K562 (cell line): ENCODE data around the gene EIF4E1B. TPM values are rescaled to one million over a fixed set of nuclear protein-coding genes. Genes with fewer than 3 reads are reported as not detected.

Source experiments
- ATF7 ChIP-seq: fragments of 450-650 bp; IDR thresholded peaks from 2 replicates; pipeline ENCODE4 v1.7.1; 2014; ENCODE audit warnings: mild to moderate bottlenecking, moderate library complexity
- CBFB ChIP-seq: sonication (generic); formaldehyde crosslinking; IDR thresholded peaks from 2 replicates; pipeline ENCODE4 v1.4.0; 2020; ENCODE audit warnings: mild to moderate bottlenecking, missing genetic modification reagents
- CEBPB ChIP-seq: fragments of 450-650 bp; IDR thresholded peaks from 2 replicates; pipeline ENCODE4 v1.6.1; 2016; ENCODE audit warnings: missing genetic modification characterization, missing compliant biosample characterization
- FOXO4 ChIP-seq: fragments of 450-650 bp; formaldehyde crosslinking; IDR thresholded peaks from 2 replicates; pipeline ENCODE4 v1.4.0; 2020; ENCODE audit warnings: mild to moderate bottlenecking, moderate library complexity
- L3MBTL2 ChIP-seq: fragments of 450-650 bp; IDR thresholded peaks from 2 replicates; pipeline ENCODE4 v1.6.1; 2016; ENCODE audit warnings: mild to moderate bottlenecking, moderate library complexity
- MYNN ChIP-seq, 2 experiments: sonication (generic); formaldehyde crosslinking in 1 of 2; IDR thresholded peaks; 2 replicates each; pipeline versions ENCODE4 v1.5.0 to v1.6.1; 2016 to 2020; ENCODE audit warnings: antibody characterized with exemption in 1 of 2, missing genetic modification reagents in 1 of 2
- NRF1 ChIP-seq, 2 experiments: fragments of 450-650 bp; IDR thresholded peaks in 1 of 2; conservative IDR thresholded peaks in 1 of 2; 2 replicates each; pipeline ENCODE4 v1.6.1; 2014; ENCODE audit warnings: mild to moderate bottlenecking in 2 of 2
- POLR2AphosphoS2 ChIP-seq: IDR thresholded peaks from 2 replicates; pipeline ENCODE4 v1.6.1; 2012; ENCODE audit warnings: low read length, improper control_type of control experiment
- RBM22 ChIP-seq: fragments of 200-400 bp; formaldehyde crosslinking; IDR thresholded peaks from 2 replicates; pipeline ENCODE4 v1.6.1; 2018; ENCODE audit warnings: low read length, low read depth; ENCODE audit not compliant: poor library complexity, severe bottlenecking
- RCOR1 ChIP-seq, 2 experiments: IDR thresholded peaks; 2 replicates each; pipeline ENCODE4 v1.6.1; 2012; ENCODE audit warnings: low read depth in 2 of 2, low read length in 2 of 2, borderline replicate concordance in 1 of 2, improper control_type of control experiment in 1 of 2
- SETDB1 ChIP-seq: IDR thresholded peaks from one replicate; pipeline ENCODE4 v1.6.1; 2012; ENCODE audit warnings: low read length, control low read depth, inconsistent platforms
- SMARCA5 ChIP-seq: fragments of 450-650 bp; IDR thresholded peaks from 2 replicates; pipeline ENCODE4 v1.6.1; 2016
- TAF1 ChIP-seq: IDR thresholded peaks from 2 replicates; pipeline ENCODE4 v1.6.1; 2011; ENCODE audit warnings: mild to moderate bottlenecking, low read length, moderate library complexity; ENCODE audit not compliant: insufficient read depth, control insufficient read depth, severe bottlenecking; ENCODE audit errors: extremely low read depth
- ZNF12 ChIP-seq: sonication (generic); formaldehyde crosslinking; IDR thresholded peaks from 2 replicates; pipeline ENCODE4 v1.4.0; 2020; ENCODE audit warnings: mild to moderate bottlenecking, missing genetic modification reagents
- ZNF282 ChIP-seq: sonication (generic); formaldehyde crosslinking; IDR thresholded peaks from 2 replicates; pipeline ENCODE4 v1.8.1; 2023; ENCODE audit warnings: missing genetic modification reagents
- ZNF586 ChIP-seq: fragments of 450-650 bp; formaldehyde crosslinking; conservative IDR thresholded peaks from 2 replicates; pipeline ENCODE4 v1.4.0; 2020; ENCODE audit warnings: mild to moderate bottlenecking, moderate library complexity
- ZNF75A ChIP-seq: fragments of 450-650 bp; formaldehyde crosslinking; IDR thresholded peaks from 2 replicates; pipeline ENCODE4 v1.4.0; 2020; ENCODE audit warnings: mild to moderate bottlenecking
- ZNF780A ChIP-seq: fragments of 250-450 bp; sonication (Bioruptor Pico); IDR thresholded peaks from 2 replicates; pipeline ENCODE4 v1.5.0; 2021; ENCODE audit warnings: mild to moderate bottlenecking
- polyA plus RNA-seq, 8 experiments: library from polyadenylated mRNA; depleted of rRNA in 4 of 8; stranded (reverse) in 5 of 8; unstranded in 3 of 8; fragments of >200 nt; fragmentation: Nextera tagmentation in 2 of 8; fragmentation: Illumina TruSeq in 1 of 8; extraction: Ambion mirVana in 2 of 8; extraction: Trizol in 1 of 8; gene quantifications; 2 replicates each; pipeline versions ENCODE4 v1.2.1 to v1.2.3, GENCODE V29; 2011 to 2014; ENCODE audit warnings: inconsistent platforms in 1 of 8, missing spikeins in 1 of 8
- total RNA-seq, 7 experiments: library from RNA; depleted of rRNA in 6 of 7; stranded (reverse); fragments of >200 nt in 6 of 7; fragmentation: Illumina TruSeq in 2 of 7; extraction: Trizol in 2 of 7; gene quantifications; 2 replicates each; pipeline versions ENCODE4 v1.2.1 to v1.2.3, GENCODE V29; 2011 to 2021; ENCODE audit warnings: low replicate concordance in 1 of 7
- TF ChIP-seq, protein P1 (sequence below), 2 experiments: fragments of 450-650 bp; conservative IDR thresholded peaks; 2 replicates each; pipeline ENCODE4 v1.6.1; 2017; ENCODE audit warnings: mild to moderate bottlenecking in 2 of 2, moderate library complexity in 2 of 2
- TF ChIP-seq, protein P2 (sequence below): fragments of 450-650 bp; formaldehyde crosslinking; IDR thresholded peaks from 2 replicates; pipeline ENCODE4 v1.4.0; 2020; ENCODE audit warnings: mild to moderate bottlenecking
- TF ChIP-seq, protein P3 (sequence below): fragments of 450-650 bp; IDR thresholded peaks from 2 replicates; pipeline ENCODE4 v1.6.1; 2014; ENCODE audit warnings: low read depth, mild to moderate bottlenecking, moderate library complexity, borderline replicate concordance

The EIF4E1B gene
- total and polyA plus RNA-seq, 9 of the 15 experiments (the other 6 are each of a cell fraction or from before 2014, with no cell fraction given): not detected

DNA sequence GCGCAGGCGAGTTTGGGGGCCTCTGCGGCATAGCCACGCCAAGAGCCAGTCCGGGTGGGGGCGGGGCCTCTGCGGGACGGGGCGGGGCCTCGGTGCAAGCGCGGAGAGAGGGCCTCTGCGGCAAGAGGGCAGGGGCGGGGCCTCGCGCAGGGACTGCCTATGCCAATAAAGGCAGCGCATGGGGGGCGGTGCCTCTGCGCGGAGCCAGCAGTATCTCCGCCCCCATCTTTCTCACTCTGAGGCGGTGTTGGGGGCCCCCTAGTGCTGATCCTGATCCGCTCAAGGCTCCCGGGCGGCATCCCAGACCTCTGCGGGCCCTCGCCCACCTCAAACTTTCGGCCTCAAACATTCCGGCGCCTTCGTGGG is 11.3 kb upstream of the EIF4E1B start (continued):
- TF ChIP-seq, protein P1, sequence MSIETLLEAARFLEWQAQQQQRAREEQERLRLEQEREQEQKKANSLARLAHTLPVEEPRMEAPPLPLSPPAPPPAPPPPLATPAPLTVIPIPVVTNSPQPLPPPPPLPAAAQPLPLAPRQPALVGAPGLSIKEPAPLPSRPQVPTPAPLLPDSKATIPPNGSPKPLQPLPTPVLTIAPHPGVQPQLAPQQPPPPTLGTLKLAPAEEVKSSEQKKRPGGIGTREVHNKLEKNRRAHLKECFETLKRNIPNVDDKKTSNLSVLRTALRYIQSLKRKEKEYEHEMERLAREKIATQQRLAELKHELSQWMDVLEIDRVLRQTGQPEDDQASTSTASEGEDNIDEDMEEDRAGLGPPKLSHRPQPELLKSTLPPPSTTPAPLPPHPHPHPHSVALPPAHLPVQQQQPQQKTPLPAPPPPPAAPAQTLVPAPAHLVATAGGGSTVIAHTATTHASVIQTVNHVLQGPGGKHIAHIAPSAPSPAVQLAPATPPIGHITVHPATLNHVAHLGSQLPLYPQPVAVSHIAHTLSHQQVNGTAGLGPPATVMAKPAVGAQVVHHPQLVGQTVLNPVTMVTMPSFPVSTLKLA (conservative IDR thresholded peaks at IDR 0.05): peak in 1 of 2 experiments; percentile 34; a peak in 1 of 4 replicates
- TF ChIP-seq ZNF12 (CRISPR knock-in tag) (no peak), MYNN (IDR thresholded peaks at IDR 0.05) (no peak), MYNN (CRISPR knock-in tag; IDR thresholded peaks at IDR 0.05) (no peak), ZNF586 (CRISPR knock-in tag) (no peak), ZNF780A (no peak), ZNF75A (no peak), NRF1 (conservative IDR thresholded peaks at IDR 0.05 in 1 of 2, IDR thresholded peaks at IDR 0.05 in 1 of 2) (peak; percentile 84 to 86), POLR2AphosphoS2 (no peak), SMARCA5 (no peak), CEBPB (tag) (no peak), ATF7 (peak; percentile 27; the same call in 1 of the 2 replicates), ZNF282 (CRISPR knock-in tag) (no peak), RCOR1 (IDR thresholded peaks at IDR 0.05; ENCODE audit: borderline replicate concordance in 1 of 2, low read depth in 2 of 2, low read length in 2 of 2) (0 out of 4 replicates have a peak, but pooled peaks of 1 of the 2 experiments have one; percentile 23), SETDB1 (no peak), RBM22 (no peak), FOXO4 (CRISPR knock-in tag) (no peak), TAF1 (no peak), CBFB (CRISPR knock-in tag) (no peak), L3MBTL2 (peak; percentile 84)
- TF ChIP-seq, protein P2, sequence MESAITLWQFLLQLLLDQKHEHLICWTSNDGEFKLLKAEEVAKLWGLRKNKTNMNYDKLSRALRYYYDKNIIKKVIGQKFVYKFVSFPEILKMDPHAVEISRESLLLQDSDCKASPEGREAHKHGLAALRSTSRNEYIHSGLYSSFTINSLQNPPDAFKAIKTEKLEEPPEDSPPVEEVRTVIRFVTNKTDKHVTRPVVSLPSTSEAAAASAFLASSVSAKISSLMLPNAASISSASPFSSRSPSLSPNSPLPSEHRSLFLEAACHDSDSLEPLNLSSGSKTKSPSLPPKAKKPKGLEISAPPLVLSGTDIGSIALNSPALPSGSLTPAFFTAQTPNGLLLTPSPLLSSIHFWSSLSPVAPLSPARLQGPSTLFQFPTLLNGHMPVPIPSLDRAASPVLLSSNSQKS (CRISPR knock-in tag): no peak
- TF ChIP-seq, protein P3, sequence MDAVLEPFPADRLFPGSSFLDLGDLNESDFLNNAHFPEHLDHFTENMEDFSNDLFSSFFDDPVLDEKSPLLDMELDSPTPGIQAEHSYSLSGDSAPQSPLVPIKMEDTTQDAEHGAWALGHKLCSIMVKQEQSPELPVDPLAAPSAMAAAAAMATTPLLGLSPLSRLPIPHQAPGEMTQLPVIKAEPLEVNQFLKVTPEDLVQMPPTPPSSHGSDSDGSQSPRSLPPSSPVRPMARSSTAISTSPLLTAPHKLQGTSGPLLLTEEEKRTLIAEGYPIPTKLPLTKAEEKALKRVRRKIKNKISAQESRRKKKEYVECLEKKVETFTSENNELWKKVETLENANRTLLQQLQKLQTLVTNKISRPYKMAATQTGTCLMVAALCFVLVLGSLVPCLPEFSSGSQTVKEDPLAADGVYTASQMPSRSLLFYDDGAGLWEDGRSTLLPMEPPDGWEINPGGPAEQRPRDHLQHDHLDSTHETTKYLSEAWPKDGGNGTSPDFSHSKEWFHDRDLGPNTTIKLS: no peak
